ENCODE measurements around the gene PRIMA1.
A peak's percentile ranks its signal among the peaks of the same experiment; 100 is the strongest.

The PRIMA1 gene

GRCh38 chr14:93712079-93712837 lies 76.0 kb downstream of the PRIMA1 start:
- DNase-seq (ENCODE audit: low spot score): no peak

- no peak for DNase-seq (ENCODE audit: low spot score)
These were observed 79.0 kb downstream of the PRIMA1 start for GRCh38 chr14:93709249-93709648.

- no peak for DNase-seq (ENCODE audit: low spot score)
These were observed 79.5 kb downstream of the PRIMA1 start for GRCh38 chr14:93708800-93709199.

- DNase-seq (ENCODE audit: low spot score): no peak
These were observed 80.0 kb downstream of the PRIMA1 start for GRCh38 chr14:93708311-93708734.

DNA sequence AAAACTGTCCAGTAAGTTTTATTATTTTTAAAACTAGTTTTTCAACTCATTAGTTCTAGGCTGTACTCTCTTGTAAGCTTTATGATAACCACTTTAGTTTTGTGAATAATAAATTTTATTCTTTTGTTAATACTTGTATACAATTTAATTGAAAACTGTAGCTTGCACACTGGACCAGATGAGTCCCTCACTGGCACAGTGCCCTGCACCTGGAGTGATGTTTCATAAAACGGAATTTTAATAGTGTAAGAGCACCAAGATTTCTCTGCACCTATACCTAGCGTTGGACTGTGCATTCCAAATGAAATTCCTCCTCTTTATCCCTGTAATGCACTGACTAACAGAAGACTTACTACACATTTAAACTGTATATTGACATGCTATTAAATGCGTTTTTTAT lies 80.8 kb downstream of the PRIMA1 start:
- DNase-seq (ENCODE audit: low spot score): no peak

- no peak for DNase-seq (ENCODE audit: low spot score)
These were observed 81.8 kb downstream of the PRIMA1 start for GRCh38 chr14:93706360-93706955.

DNA sequence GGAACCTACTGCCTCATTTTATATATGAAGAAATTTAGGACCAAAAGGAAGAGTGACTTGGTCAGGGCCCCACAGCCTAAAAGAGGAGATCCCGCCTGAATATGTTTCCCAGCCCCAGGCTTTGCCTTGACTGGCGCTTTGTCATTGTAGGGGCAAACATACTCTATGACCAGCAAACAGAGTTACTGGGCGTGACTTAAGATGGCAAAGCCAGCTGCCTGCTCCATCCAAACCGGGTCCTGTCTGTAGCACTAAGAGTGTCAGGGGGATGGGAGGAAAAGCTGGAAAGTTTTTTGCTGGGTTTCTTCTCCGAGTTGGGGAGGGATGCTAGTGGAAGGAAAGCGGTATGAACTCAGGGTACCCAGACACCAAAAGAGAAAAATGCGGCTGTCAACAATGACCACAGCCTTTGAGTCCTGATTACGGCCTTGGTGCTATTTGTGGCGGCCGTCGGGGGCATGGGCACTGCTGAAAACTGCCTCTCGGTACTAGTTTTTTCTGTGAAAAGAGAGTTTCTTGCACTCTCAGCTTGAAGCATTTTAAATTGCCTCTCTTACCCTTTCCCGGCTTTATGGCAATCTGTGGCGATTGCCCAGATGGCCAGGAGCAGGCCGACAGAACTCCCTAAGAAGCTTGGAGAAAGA lies 82.7 kb downstream of the PRIMA1 start:
- no peak for DNase-seq (ENCODE audit: low spot score)

DNA sequence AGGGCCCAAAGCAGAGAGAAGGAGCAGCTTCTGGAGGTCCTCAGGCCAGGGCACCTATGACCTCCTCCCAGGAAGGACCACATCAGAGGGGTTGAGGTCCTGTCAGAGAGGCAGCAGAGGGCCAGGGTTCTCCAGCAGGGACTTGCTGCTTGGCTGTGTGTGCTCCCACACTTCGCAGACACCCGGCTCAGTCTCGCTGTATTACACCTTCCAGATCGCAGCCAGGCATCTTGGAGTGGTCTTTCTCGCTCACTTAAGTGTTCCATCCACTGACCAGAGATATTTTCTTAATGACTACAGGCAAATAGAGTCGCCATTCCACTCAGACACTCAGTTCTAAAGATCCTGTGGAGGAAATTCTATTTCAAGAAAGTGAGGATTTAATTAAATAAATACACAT lies 84.3 kb downstream of the PRIMA1 start:
- no peak for DNase-seq (ENCODE audit: low spot score)

DNA sequence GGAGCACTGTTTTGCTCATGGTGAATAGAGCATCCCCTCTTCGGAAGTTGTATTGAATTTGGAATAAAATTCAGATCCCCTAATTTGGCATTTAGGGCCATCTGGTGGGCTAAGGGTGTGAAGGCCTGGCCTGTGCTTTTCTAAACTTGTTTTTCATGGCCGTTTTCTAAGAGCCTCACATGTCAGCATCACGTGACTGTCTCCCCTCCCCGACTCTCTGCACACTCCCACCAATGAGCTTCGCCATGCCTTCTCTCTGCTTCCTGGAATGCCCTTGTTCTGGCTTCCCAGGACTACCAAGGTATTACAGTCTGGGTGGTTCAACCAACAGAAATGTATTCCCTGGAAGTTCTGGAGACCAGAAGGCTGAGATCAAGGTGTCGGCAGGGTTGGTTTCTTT lies 85.3 kb downstream of the PRIMA1 start:
- no peak for DNase-seq (ENCODE audit: low spot score)

- no peak for DNase-seq (ENCODE audit: low spot score)
These were observed 86.7 kb downstream of the PRIMA1 start for GRCh38 chr14:93701562-93701961.

- DNase-seq (ENCODE audit: low spot score): no peak
These were observed 87.4 kb downstream of the PRIMA1 start for GRCh38 chr14:93700928-93701327.

DNA sequence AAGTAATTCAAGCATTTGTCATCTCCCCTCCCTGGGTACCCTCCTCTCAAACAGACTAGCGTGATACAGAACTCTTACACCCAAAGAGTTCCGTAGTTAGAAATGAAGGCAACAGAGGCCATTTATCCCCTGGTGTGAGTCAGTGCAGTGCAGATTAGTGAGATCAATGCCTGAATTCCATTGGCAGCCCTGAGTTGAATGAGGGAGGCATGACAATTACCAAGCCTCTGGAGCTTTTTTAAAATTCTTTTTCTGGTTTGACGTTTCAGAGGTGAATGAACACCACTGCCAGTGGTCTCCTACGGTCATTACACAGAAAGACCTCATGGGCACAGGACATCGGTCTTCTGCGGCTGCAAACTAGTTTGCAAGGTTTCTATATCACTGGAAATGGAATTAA lies 94.4 kb downstream of the PRIMA1 start:
- no peak for DNase-seq (ENCODE audit: low spot score)

DNA sequence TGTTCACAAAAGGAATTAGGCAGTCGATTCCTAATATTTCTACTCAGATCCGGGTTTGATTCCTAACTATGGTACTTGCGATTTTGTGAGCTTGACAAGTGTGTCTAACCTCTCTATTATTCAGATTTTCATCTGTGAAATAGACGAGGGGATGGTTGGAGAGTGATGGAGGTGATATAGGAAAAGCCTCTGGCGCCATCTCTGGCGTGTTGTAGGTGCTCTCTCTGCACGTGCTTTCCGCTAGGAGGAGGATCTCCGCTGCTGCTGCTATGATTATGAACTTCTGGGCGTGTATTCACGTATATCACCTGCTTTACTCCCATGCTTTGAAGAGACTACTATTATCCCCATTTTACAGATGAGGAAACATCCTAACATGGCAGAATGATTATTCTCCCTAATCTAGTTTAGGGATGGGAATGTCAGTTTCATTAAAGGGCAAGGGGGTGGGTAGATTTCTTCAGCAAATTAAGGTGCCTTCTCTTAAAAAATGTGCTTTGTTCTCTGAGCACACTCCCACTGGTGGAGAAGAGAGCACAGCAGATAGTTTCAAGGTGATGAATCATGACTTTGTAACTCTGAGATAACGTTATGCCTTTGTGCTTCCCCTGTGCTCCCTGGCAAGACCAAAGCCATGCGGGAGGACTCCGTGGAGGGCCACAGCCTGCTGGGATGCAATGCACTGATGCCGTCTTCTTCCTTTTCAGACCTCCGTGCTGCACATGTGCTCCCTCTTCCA lies 97.1 kb downstream of the PRIMA1 start:
- DNase-seq (ENCODE audit: low spot score): no peak

- DNase-seq (ENCODE audit: low spot score): no peak
These were observed 98.1 kb downstream of the PRIMA1 start for GRCh38 chr14:93690146-93690545.

GRCh38 chr14:93688820-93689219 lies 99.5 kb downstream of the PRIMA1 start:
- no peak for DNase-seq (ENCODE audit: low spot score)

DNA sequence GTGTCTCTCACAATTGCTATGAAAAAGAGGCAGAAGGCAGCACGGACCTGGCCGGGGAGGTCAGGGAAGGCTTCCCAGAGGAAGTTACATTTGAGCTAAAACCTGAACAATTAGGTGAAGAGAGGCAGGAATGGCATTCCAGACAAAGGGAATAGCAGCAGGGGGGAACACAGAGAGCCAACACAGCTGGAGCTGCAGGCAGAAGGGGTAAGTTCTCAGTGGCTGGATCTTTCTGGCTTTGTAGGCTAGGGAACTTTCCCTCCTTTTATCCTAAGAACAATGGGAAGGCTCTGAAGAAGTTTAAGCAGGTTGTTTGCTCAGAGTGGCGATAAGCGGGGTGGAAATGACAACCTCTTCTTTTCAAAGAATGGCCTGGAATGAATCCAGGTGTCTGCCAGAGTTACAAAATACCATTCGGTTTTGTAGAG lies 100.0 kb downstream of the PRIMA1 start:
- DNase-seq (ENCODE audit: low spot score): no peak

- DNase-seq (ENCODE audit: low spot score): no peak
These were observed 102.0 kb downstream of the PRIMA1 start for GRCh38 chr14:93686268-93686667.

DNA sequence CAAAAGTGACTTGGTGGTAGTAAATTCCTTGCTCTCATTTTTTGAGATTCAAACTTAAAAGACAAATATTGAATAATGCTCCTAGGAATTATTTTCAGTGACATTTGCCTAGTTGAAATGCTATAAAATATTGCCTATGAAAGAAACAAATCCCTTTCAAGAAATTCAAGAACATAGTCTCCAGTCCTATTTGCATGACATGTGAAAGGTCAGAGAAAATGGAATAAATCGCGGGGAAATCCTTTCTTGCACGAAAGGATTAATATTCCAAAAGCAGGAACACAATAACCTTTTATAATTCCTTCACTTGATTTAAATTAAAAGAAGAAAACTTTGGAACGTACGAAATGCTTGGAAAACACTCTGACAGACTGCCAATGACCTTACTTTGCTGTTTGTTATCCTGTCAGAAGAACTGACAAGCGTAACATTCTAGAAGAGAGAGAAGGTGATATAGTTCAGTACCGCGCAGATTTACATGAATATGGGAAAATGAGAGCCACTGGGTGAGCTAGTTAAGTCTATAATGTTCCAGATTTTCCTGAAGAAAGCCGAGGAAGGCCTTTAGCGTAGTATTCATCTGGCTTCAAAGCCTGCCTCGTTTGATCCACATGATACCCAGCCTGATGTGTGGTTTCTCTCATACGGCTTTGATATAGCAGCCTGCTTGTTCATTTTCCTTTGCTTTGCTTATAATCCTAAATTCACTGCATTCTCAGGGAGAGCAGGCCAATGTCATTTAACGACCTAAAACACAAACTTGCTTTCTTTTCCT lies 103.0 kb downstream of the PRIMA1 start:
- no peak for DNase-seq (ENCODE audit: low spot score)

GRCh38 chr14:93683226-93683625 lies 105.1 kb downstream of the PRIMA1 start:
- peak; percentile 11 for DNase-seq (ENCODE audit: low spot score)

- DNase-seq (ENCODE audit: low spot score): no peak
These were observed 105.8 kb downstream of the PRIMA1 start for GRCh38 chr14:93682459-93682858.

DNA sequence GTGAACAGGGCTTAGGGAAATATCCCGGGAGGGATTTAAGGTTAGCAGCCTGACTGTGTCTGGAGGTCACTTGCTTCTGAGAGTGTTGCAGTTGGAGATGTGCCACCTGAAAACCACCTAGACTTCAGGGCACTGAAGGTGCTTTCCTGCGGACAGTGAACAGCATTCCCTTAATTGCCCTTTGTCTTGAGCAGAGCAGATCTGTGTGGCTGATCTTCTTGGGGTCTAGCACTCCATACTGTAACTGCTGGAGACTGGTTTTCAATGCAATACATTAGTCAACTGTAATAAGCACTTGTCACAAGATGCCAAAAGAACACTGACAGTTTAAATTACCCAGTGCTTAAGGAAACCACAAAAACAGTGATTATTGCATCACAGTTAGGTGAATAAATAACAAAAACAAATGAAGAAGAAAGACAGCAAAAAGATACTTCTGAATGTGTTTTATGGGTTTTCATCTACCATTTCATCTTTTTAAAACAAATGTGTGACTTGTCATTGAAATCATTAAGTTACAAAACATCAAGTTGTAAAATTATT lies 111.8 kb downstream of the PRIMA1 start:
- DNase-seq (ENCODE audit: low spot score): no peak

DNA sequence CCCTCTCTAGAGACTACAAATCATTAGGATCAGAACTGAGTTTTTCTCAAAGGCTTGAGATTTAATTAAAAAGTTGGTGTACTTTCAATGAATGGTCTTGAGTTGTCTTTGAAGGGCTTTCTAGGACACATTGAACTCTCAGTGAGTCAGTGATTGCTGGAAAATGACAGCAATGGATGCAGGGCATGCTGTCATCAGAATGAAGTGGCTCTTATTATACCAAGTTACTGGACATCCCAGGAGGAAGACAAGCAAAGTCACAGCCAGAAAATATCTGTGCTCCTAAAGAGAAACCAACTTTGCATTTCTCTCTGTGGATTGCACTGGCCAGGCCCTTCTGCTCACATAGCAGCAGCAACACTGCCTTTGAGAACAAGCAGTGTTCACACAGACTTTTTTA lies 112.6 kb downstream of the PRIMA1 start:
- no peak for DNase-seq (ENCODE audit: low spot score)

Measured in germinal center (tissue), 1 donor.